ENCODE results near the gene HAUS7.

The HAUS7 gene

DNA sequence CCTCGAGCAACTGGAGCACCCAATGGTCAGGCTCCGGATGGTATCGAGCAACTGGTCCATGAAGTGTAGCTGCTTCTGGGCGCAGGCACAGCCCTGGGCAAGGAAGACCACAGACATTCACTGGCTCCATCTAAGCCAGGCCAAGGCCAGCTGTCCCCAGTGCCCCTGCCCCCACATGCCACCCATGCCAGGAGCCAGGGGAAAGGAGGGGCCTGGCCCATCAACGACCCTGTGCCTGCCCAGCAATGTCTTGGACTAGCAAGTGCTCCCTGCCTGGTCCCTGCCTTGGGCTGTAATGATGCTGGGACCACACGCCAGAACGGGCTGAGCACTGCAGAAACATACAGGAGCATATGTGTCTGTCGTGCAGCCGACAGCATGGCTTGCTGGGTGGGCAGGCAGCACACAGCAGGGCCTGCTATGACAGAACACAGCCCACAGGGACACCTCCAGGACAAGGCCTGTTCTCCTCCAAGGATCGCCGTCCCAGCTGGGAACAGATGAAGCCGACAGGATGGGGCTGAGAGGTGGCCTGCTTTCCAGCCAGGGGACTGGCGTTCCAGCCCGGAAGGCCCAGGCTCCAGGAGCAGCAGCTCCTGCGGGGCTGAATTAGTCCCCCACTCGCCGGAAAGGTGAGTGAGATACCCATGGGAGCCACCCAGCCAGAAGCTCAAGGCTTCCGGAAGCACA lies 13.1 kb downstream of the HAUS7 start:
- no peak overlapping the region for H3K4me3 ChIP-seq (ENCODE audit: low read length, poor library complexity, severe bottlenecking)
- no peaks in the 10 kb centered on the region for H3K4me1 ChIP-seq (ENCODE audit: insufficient read depth, low read length, poor library complexity, severe bottlenecking)
- H3K9ac ChIP-seq (ENCODE audit: low read depth, low read length, poor library complexity, severe bottlenecking): no peak overlapping the region
- no peaks in the 10 kb centered on the region for H3F3A ChIP-seq (ENCODE audit: low read depth)
- no peaks in the 10 kb centered on the region for H4K20me1 ChIP-seq (ENCODE audit: insufficient read depth, low read length, poor library complexity, severe bottlenecking)
- H3K79me2 ChIP-seq (ENCODE audit: insufficient read depth, low read length): no peaks in the 10 kb centered on the region
- H3K4me2 ChIP-seq (ENCODE audit: low read depth, low read length, poor library complexity, severe bottlenecking): no peak overlapping the region
- H3K36me3 ChIP-seq (ENCODE audit: insufficient read depth, low read length): no peaks in the 10 kb centered on the region; the same call in 1 of the 2 replicates
- H3K27me3 ChIP-seq (ENCODE audit: insufficient read depth, low read length, poor library complexity, severe bottlenecking): no peaks in the 10 kb centered on the region
- H2AFZ ChIP-seq (ENCODE audit: low read length): no peak overlapping the region
- no peaks in the 10 kb centered on the region for H3K9me3 ChIP-seq (ENCODE audit: insufficient read depth, low read depth, low read length)
- H3K9me2 ChIP-seq (replicated peaks; ENCODE audit: low read depth, low read length): no peaks in the 10 kb centered on the region
- TF ChIP-seq EZH2phosphoT487 (IDR thresholded peaks at IDR 0.05; ENCODE audit: borderline replicate concordance): no peak
- TF ChIP-seq, protein P1, sequence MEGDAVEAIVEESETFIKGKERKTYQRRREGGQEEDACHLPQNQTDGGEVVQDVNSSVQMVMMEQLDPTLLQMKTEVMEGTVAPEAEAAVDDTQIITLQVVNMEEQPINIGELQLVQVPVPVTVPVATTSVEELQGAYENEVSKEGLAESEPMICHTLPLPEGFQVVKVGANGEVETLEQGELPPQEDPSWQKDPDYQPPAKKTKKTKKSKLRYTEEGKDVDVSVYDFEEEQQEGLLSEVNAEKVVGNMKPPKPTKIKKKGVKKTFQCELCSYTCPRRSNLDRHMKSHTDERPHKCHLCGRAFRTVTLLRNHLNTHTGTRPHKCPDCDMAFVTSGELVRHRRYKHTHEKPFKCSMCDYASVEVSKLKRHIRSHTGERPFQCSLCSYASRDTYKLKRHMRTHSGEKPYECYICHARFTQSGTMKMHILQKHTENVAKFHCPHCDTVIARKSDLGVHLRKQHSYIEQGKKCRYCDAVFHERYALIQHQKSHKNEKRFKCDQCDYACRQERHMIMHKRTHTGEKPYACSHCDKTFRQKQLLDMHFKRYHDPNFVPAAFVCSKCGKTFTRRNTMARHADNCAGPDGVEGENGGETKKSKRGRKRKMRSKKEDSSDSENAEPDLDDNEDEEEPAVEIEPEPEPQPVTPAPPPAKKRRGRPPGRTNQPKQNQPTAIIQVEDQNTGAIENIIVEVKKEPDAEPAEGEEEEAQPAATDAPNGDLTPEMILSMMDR (conservative IDR thresholded peaks at IDR 0.05; ENCODE audit: low read length): no peak

DNA sequence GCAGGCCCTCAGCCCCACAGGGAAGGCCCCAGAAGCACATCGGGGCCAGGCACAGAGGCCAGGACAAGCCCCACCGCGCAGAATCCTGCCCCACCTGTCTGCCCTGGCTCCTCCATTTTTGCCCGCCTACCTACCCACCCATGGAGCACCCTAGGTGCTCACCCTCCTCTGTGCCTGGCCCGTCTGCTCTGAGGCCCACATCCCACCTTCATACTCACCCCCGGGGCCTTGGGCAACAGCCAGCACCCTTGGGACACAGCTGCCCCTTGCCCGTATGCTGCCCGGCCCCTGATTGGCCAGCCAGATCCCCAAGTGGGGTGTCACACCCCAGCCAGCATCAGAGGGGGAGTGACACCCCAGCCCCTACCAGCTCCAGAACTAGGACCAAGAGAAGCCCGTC lies 13.7 kb downstream of the HAUS7 start:
- Histone ChIP-seq H3K9ac (ENCODE audit: low read depth, low read length, poor library complexity, severe bottlenecking) (no peak overlapping the region), H2AFZ (ENCODE audit: low read length) (no peak overlapping the region), H3K9me2 (replicated peaks; ENCODE audit: low read depth, low read length) (no peaks in the 10 kb centered on the region), H3K27me3 (ENCODE audit: insufficient read depth, low read length, poor library complexity, severe bottlenecking) (no peaks in the 10 kb centered on the region), H3K79me2 (ENCODE audit: insufficient read depth, low read length) (no peaks in the 10 kb centered on the region), H3K4me1 (ENCODE audit: insufficient read depth, low read length, poor library complexity, severe bottlenecking) (no peaks in the 10 kb centered on the region), H3K4me3 (ENCODE audit: low read length, poor library complexity, severe bottlenecking) (no peak overlapping the region), H3F3A (ENCODE audit: low read depth) (no peaks in the 10 kb centered on the region), H4K20me1 (ENCODE audit: insufficient read depth, low read length, poor library complexity, severe bottlenecking) (no peaks in the 10 kb centered on the region), H3K4me2 (ENCODE audit: low read depth, low read length, poor library complexity, severe bottlenecking) (no peak overlapping the region), H3K9me3 (ENCODE audit: insufficient read depth, low read depth, low read length) (no peaks in the 10 kb centered on the region), H3K36me3 (ENCODE audit: insufficient read depth, low read length) (no peaks in the 10 kb centered on the region; the same call in 1 of the 2 replicates)
- TF ChIP-seq EZH2phosphoT487 (IDR thresholded peaks at IDR 0.05; ENCODE audit: borderline replicate concordance): no peak
- TF ChIP-seq, protein P1 (conservative IDR thresholded peaks at IDR 0.05; ENCODE audit: low read length): no peak

DNA sequence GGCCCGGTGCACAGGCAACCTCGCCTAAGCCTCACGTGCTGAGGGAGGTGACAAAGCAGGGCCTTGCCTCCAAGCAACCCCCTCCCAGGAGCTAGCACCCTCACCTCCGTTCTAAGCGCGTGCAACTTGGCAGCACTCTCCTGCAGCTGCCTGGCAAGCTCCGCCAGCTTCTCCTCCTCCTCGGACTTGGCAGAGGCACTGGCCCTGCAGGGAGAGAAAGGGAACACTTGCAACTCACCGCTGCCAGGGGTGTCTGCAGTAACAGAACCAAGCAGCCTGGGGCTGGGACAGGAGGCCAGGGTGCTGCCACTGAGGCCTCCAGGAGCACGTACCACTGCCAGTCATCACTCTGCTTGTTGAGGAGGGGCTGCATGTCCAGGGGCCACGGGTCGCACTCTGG lies 14.2 kb downstream of the HAUS7 start:
- H3F3A ChIP-seq (ENCODE audit: low read depth): no peaks in the 10 kb centered on the region
- no peak overlapping the region for H3K4me3 ChIP-seq (ENCODE audit: low read length, poor library complexity, severe bottlenecking)
- H3K27me3 ChIP-seq (ENCODE audit: insufficient read depth, low read length, poor library complexity, severe bottlenecking): no peaks in the 10 kb centered on the region
- H3K9me2 ChIP-seq (replicated peaks; ENCODE audit: low read depth, low read length): no peaks in the 10 kb centered on the region
- no peak overlapping the region for H3K4me2 ChIP-seq (ENCODE audit: low read depth, low read length, poor library complexity, severe bottlenecking)
- no peaks in the 10 kb centered on the region for H4K20me1 ChIP-seq (ENCODE audit: insufficient read depth, low read length, poor library complexity, severe bottlenecking)
- no peak overlapping the region for H2AFZ ChIP-seq (ENCODE audit: low read length)
- no peaks in the 10 kb centered on the region for H3K4me1 ChIP-seq (ENCODE audit: insufficient read depth, low read length, poor library complexity, severe bottlenecking)
- TF ChIP-seq, protein P1 (conservative IDR thresholded peaks at IDR 0.05; ENCODE audit: low read length): no peak
- no peaks in the 10 kb centered on the region; the same call in 1 of the 2 replicates for H3K36me3 ChIP-seq (ENCODE audit: insufficient read depth, low read length)
- no peaks in the 10 kb centered on the region for H3K79me2 ChIP-seq (ENCODE audit: insufficient read depth, low read length)
- no peaks in the 10 kb centered on the region for H3K9me3 ChIP-seq (ENCODE audit: insufficient read depth, low read depth, low read length)
- H3K9ac ChIP-seq (ENCODE audit: low read depth, low read length, poor library complexity, severe bottlenecking): no peak overlapping the region

Measured in Loucy (cell line).